Right lobe of liver (tissue), 6 donors: ENCODE data around the gene MUC4. TPM values are rescaled to one million over a fixed set of nuclear protein-coding genes. Genes with fewer than 3 reads are reported as not detected.

Source experiments
- ATAC-seq, 4 donors: fragments of 200-7000 bp; cut with Tn5 transposase; one replicate each; pipeline ENCODE4 v1.9.1; 2020; ENCODE audit warnings: mild to moderate bottlenecking in 4 of 4, moderate library complexity in 4 of 4
- DNase-seq, 3 donors: peaks; one replicate each; pipeline ENCODE4 v3.0.0-alpha.2; 2020
- H3K27ac ChIP-seq, 3 donors: fragments of 200-600 bp; one replicate each; pipeline ENCODE4 v1.8.0; 2022
- H3K27me3 ChIP-seq, 2 donors: fragments of 200-600 bp; one replicate each; pipeline ENCODE4 v1.8.0; 2022
- H3K36me3 ChIP-seq, 4 donors: fragments of 200-600 bp; sonication (generic) in 1 of 4; one replicate each; pipeline versions ENCODE4 v1.5.1 to v1.8.0; 2017 to 2022; ENCODE audit warnings: control low read depth in 1 of 4
- H3K4me1 ChIP-seq, 4 donors: fragments of 200-600 bp; sonication (generic) in 1 of 4; one replicate each; pipeline versions ENCODE4 v1.5.1 to v1.8.0; 2017 to 2022; ENCODE audit warnings: control low read depth in 1 of 4
- H3K4me3 ChIP-seq, 3 donors: fragments of 200-600 bp; one replicate each; pipeline ENCODE4 v1.8.0; 2022
- H3K9me3 ChIP-seq, 4 donors: fragments of 200-600 bp; sonication (generic) in 1 of 4; one replicate each; pipeline versions ENCODE4 v1.5.1 to v1.8.0; 2017 to 2022; ENCODE audit warnings: control low read depth in 1 of 4
- CTCF ChIP-seq, 4 donors: fragments of 200-600 bp in 3 of 4; fragments of 450-650 bp in 1 of 4; IDR thresholded peaks; one replicate each; pipeline versions ENCODE4 v1.5.1 to v1.8.0; 2016 to 2022; ENCODE audit warnings: antibody characterized with exemption in 4 of 4, mild to moderate bottlenecking in 2 of 4
- POLR2A ChIP-seq: fragments of 450-650 bp; IDR thresholded peaks from one replicate; pipeline ENCODE4 v1.6.1; 2017; ENCODE audit warnings: antibody characterized with exemption, mild to moderate bottlenecking
- WGBS: methylation state at CpG from one replicate; pipeline ENCODE4 v1.1.6; 2018; ENCODE audit warnings: low coverage, low lambda C conversion rate; ENCODE audit not compliant: insufficient coverage; ENCODE audit errors: missing lambda C conversion rate; 5-methylcytosine and 5-hydroxymethylcytosine counted together
- intact Hi-C, 2 donors: fragments of 100-400 bp; cut with DNase I; formaldehyde crosslinking; loops; one replicate each; pipeline versions ENCODE4 v1.11.2 to v1.14.1; 2022
- total RNA-seq, 6 experiments: library from RNA; depleted of rRNA in 2 of 6; stranded (reverse); fragments of >200 nt in 2 of 6; fragmentation: NEBNext Ultra II Directional in 3 of 6; extraction: Animal tissue kit (Norgen Biotek cat#: 25700) in 3 of 6; gene quantifications; one replicate each; pipeline versions ENCODE4 v1.1.0 to v1.2.4, GENCODE V29; 2016 to 2023
- donor health status: DM: no; HTN: yes; CAD: no.
- donor health status: DM: no; HTN: no; CAD: no.
- donor health status: DM: no; HTN: no; CAD: no.
- donor health status: DM: no; HTN: yes; CAD: no.
- donor health status: DM: no; HTN: yes; CAD: no.

MUC4 gene
- total RNA-seq, 6 experiments from 2014 or later = 0.07 to 0.20 TPM; not detected in 4

- H3K36me3 ChIP-seq = no peaks in the 10 kb centered on the region
- ATAC-seq (no peak), DNase-seq (no peak)
- intact Hi-C loops = no loop called here
- H3K4me1 ChIP-seq = no peaks in the 10 kb centered on the region
- no peak overlapping the region for H3K4me3 ChIP-seq
- H3K27me3 ChIP-seq = no peaks in the 10 kb centered on the region
- no peaks in the 10 kb centered on the region for H3K9me3 ChIP-seq
- TF ChIP-seq POLR2A (no peak), CTCF (IDR thresholded peaks at IDR 0.05) (no peak)
- H3K27ac ChIP-seq = no peak overlapping the region
- WGBS = 72% methylated on average over 13 of the region's 17 CpGs
These were observed 2.4 kb downstream of the MUC4 start for GRCh38 chr3:195809291-195809785.

- Histone ChIP-seq H3K4me3 (no peak overlapping the region), H3K9me3 (no peaks in the 10 kb centered on the region), H3K4me1 (no peaks in the 10 kb centered on the region), H3K36me3 (no peaks in the 10 kb centered on the region), H3K27me3 (no peaks in the 10 kb centered on the region), H3K27ac (no peak overlapping the region)
- DNase-seq (no peak), ATAC-seq (no peak)
- intact Hi-C loops = no loop called here
- TF ChIP-seq POLR2A = no peak
- TF ChIP-seq CTCF (IDR thresholded peaks at IDR 0.05) = no peak
- 60% methylated on average over 2 of the region's 11 CpGs for WGBS
These were observed 2.9 kb downstream of the MUC4 start for GRCh38 chr3:195808741-195809290.

- no peaks in the 10 kb centered on the region for H3K36me3 ChIP-seq
- H3K27ac ChIP-seq = no peak overlapping the region
- no peak for ATAC-seq
- no peak overlapping the region for H3K4me3 ChIP-seq
- no peaks in the 10 kb centered on the region for H3K9me3 ChIP-seq
- no peaks in the 10 kb centered on the region for H3K27me3 ChIP-seq
- intact Hi-C loops = no loop called here
- H3K4me1 ChIP-seq = no peaks in the 10 kb centered on the region
- no peak for DNase-seq
- no peak for TF ChIP-seq CTCF (IDR thresholded peaks at IDR 0.05)
- no peak for TF ChIP-seq POLR2A
- WGBS = 82% methylated on average over 5 of the region's 15 CpGs
These were observed 4.0 kb downstream of the MUC4 start for GRCh38 chr3:195807681-195808121.

- intact Hi-C loops = no loop called here
- no peak for TF ChIP-seq CTCF (IDR thresholded peaks at IDR 0.05)
- TF ChIP-seq POLR2A = no peak
- Histone ChIP-seq H3K4me3 (no peak overlapping the region), H3K27ac (no peak overlapping the region), H3K36me3 (no peaks in the 10 kb centered on the region), H3K27me3 (no peaks in the 10 kb centered on the region), H3K9me3 (no peaks in the 10 kb centered on the region), H3K4me1 (no peaks in the 10 kb centered on the region)
- ATAC-seq (no peak), DNase-seq (no peak)
- no CpG with 5 or more reads among the region's 8 CpGs for WGBS
These were observed 4.9 kb downstream of the MUC4 start for GRCh38 chr3:195806916-195807231.
